H1 (cell line): Measurements from ENCODE around the gene CFAP210. TPM values are rescaled to one million over a fixed set of nuclear protein-coding genes. Genes with fewer than 3 reads are reported as not detected.

ENCODE experiments used
- CTCF ChIA-PET: fragments of 300-600 bp; sonication (Branson Sonifier 250); formaldehyde crosslinking; loops from one replicate; lab custom pipeline; 2021; ENCODE audit not compliant: partially characterized antibody; lab: Charles Lee
- POLR2A ChIA-PET: fragments of 300-600 bp; sonication (Branson Sonifier 250); formaldehyde crosslinking; loops from one replicate; lab custom pipeline; 2021; ENCODE audit warnings: inconsistent platforms; ENCODE audit not compliant: partially characterized antibody; lab: Charles Lee
- DNase-seq, 2 experiments: peaks; one replicate each; pipeline versions ENCODE4 v3.0.0 to v3.0.0-alpha.2; 2010 to 2022; ENCODE audit warnings: low spot score in 2 of 2, low read depth in 1 of 2, mixed read lengths in 1 of 2
- FAIRE-seq: peaks from 2 replicates; lab custom pipeline; 2011; peaks lifted over from hg19 to GRCh38; lab: Jason Lieb, UNC
- H2AFZ ChIP-seq: 2 replicates; pipeline ENCODE4 v1.8.1; 2012; ENCODE audit warnings: low read length, inconsistent platforms
- H2AK5ac ChIP-seq: 2 replicates; pipeline ENCODE4 v1.6.1; 2013; ENCODE audit warnings: low read depth, low read length
- H2BK120ac ChIP-seq: replicated peaks from 2 replicates; pipeline ENCODE3; 2013; ENCODE audit warnings: low read depth, low read length, inconsistent platforms
- H2BK12ac ChIP-seq: 2 replicates; pipeline ENCODE4 v1.6.1; 2013; ENCODE audit warnings: low read depth, low read length
- H2BK15ac ChIP-seq: 2 replicates; pipeline ENCODE4 v1.6.1; 2013; ENCODE audit warnings: low read length
- H2BK20ac ChIP-seq: 2 replicates; pipeline ENCODE4 v1.6.1; 2013; ENCODE audit warnings: low read length
- H2BK5ac ChIP-seq: 2 replicates; pipeline ENCODE4 v1.6.1; 2013; ENCODE audit warnings: low read depth, low read length
- H3K14ac ChIP-seq: 2 replicates; pipeline ENCODE4 v1.6.1; 2013; ENCODE audit warnings: inconsistent platforms; ENCODE audit not compliant: insufficient read length
- H3K18ac ChIP-seq: 2 replicates; pipeline ENCODE4 v1.6.1; 2013; ENCODE audit warnings: low read length; ENCODE audit errors: extremely low read depth
- H3K23ac ChIP-seq: 2 replicates; pipeline ENCODE4 v1.6.1; 2013; ENCODE audit warnings: inconsistent platforms; ENCODE audit not compliant: insufficient read length
- H3K23me2 ChIP-seq: 2 replicates; pipeline ENCODE4 v1.6.1; 2013; ENCODE audit warnings: low read depth, low read length
- H3K27ac ChIP-seq: 2 replicates; pipeline ENCODE4 v1.6.1; 2011; ENCODE audit warnings: low read depth, low read length, inconsistent platforms
- H3K27me3 ChIP-seq, 4 experiments: replicated peaks in 1 of 4; 1 replicate in 1 of 4; 2 replicates in 3 of 4; pipeline versions ENCODE4 v1.6.1 to v1.8.1; 2011 to 2013; ENCODE audit warnings: low read length in 3 of 4, mild to moderate bottlenecking in 3 of 4, inconsistent platforms in 2 of 4, mixed read lengths in 2 of 4, moderate library complexity in 1 of 4; ENCODE audit not compliant: control insufficient read depth in 3 of 4, insufficient read depth in 3 of 4; ENCODE audit errors: extremely low read depth in 1 of 4
- H3K36me3 ChIP-seq, 4 experiments: 2 replicates each; pipeline versions ENCODE4 v1.6.1 to v1.8.1; 2011 to 2013; ENCODE audit warnings: mild to moderate bottlenecking in 4 of 4, low read length in 3 of 4, moderate library complexity in 2 of 4, control low read depth in 1 of 4, inconsistent platforms in 1 of 4; ENCODE audit not compliant: insufficient read depth in 4 of 4, control insufficient read depth in 2 of 4
- H3K4ac ChIP-seq: replicated peaks from 2 replicates; pipeline ENCODE3; 2013; ENCODE audit warnings: low read length, low read depth, mixed read lengths, inconsistent platforms; ENCODE audit not compliant: insufficient read length
- H3K4me1 ChIP-seq, 4 experiments: replicated peaks in 1 of 4; 1 replicate in 1 of 4; 2 replicates in 3 of 4; pipeline versions ENCODE4 v1.6.1 to v1.8.1; 2011 to 2013; ENCODE audit warnings: low read length in 3 of 4, inconsistent platforms in 2 of 4, mixed read lengths in 1 of 4; ENCODE audit not compliant: insufficient read depth in 4 of 4, control insufficient read depth in 3 of 4
- H3K4me2 ChIP-seq, 2 experiments: 2 replicates each; pipeline versions ENCODE4 v1.6.1 to v1.8.1; 2011 to 2013; ENCODE audit warnings: low read depth in 2 of 2, low read length in 2 of 2, control low read depth in 1 of 2, inconsistent platforms in 1 of 2, mild to moderate bottlenecking in 1 of 2; ENCODE audit not compliant: insufficient read depth in 1 of 2
- H3K4me3 ChIP-seq, 4 experiments: fragments of 200-600, 300-600 bp in 1 of 4; sonication (generic), shearing (Covaris generic), sonication (Bioruptor Twin) in 1 of 4; 2 replicates each; pipeline versions ENCODE4 v1.5.1 to v1.8.1; 2011 to 2016; ENCODE audit warnings: low read length in 4 of 4, low read depth in 3 of 4, control low read depth in 2 of 4, inconsistent platforms in 2 of 4, mild to moderate bottlenecking in 2 of 4, mixed read lengths in 1 of 4, moderate library complexity in 1 of 4; ENCODE audit not compliant: insufficient read depth in 2 of 4; ENCODE audit errors: extremely low read depth in 1 of 4
- H3K56ac ChIP-seq: replicated peaks from 2 replicates; pipeline ENCODE3; 2013; ENCODE audit warnings: low read depth, mild to moderate bottlenecking, mixed read lengths, low read length, inconsistent platforms; ENCODE audit not compliant: insufficient read length
- H3K79me1 ChIP-seq: 2 replicates; pipeline ENCODE4 v1.6.1; 2013; ENCODE audit warnings: low read depth, low read length, control low read depth
- H3K79me2 ChIP-seq, 2 experiments: 2 replicates each; pipeline versions ENCODE4 v1.6.1 to v1.8.1; 2012 to 2013; ENCODE audit warnings: low read length in 2 of 2, mild to moderate bottlenecking in 2 of 2, inconsistent platforms in 1 of 2; ENCODE audit not compliant: insufficient read depth in 2 of 2, control insufficient read depth in 1 of 2
- H3K9ac ChIP-seq, 4 experiments: replicated peaks in 1 of 4; 1 replicate in 1 of 4; 2 replicates in 3 of 4; pipeline versions ENCODE4 v1.6.1 to v1.8.1; 2011 to 2013; ENCODE audit warnings: low read depth in 3 of 4, low read length in 3 of 4, control low read depth in 2 of 4, mild to moderate bottlenecking in 2 of 4, moderate library complexity in 2 of 4, inconsistent platforms in 1 of 4; ENCODE audit errors: extremely low read depth in 1 of 4
- H3K9me3 ChIP-seq, 2 experiments: 2 replicates each; pipeline versions ENCODE4 v1.6.1 to v1.8.1; 2012 to 2013; ENCODE audit warnings: mild to moderate bottlenecking in 2 of 2, moderate library complexity in 2 of 2, control low read depth in 1 of 2, inconsistent platforms in 1 of 2, low read depth in 1 of 2, low read length in 1 of 2, mixed read lengths in 1 of 2; ENCODE audit not compliant: insufficient read depth in 2 of 2
- H4K20me1 ChIP-seq, 2 experiments: replicated peaks in 1 of 2; 2 replicates each; pipeline versions ENCODE3 to v1.8.1; 2011 to 2013; ENCODE audit warnings: inconsistent platforms in 2 of 2, low read length in 2 of 2, mild to moderate bottlenecking in 1 of 2; ENCODE audit not compliant: insufficient read depth in 2 of 2, control insufficient read depth in 1 of 2
- H4K5ac ChIP-seq: 2 replicates; pipeline ENCODE4 v1.6.1; 2013; ENCODE audit warnings: low read length, low read depth, mixed read lengths, inconsistent platforms; ENCODE audit not compliant: insufficient read length
- H4K8ac ChIP-seq: 2 replicates; pipeline ENCODE4 v1.8.0; 2013; ENCODE audit warnings: mild to moderate bottlenecking, moderate library complexity, low read length, inconsistent platforms; ENCODE audit not compliant: insufficient read depth; ENCODE audit errors: extremely low read depth
- H4K91ac ChIP-seq: replicated peaks from 2 replicates; pipeline ENCODE3; 2013; ENCODE audit warnings: low read length, mixed read lengths, inconsistent platforms; ENCODE audit not compliant: insufficient read length
- ASH2L ChIP-seq: fragments of 200-600, 300-600 bp; sonication (generic); IDR thresholded peaks from one replicate; pipeline ENCODE4 v1.7.1; 2017; ENCODE audit warnings: low read length
- CHD2 ChIP-seq: IDR thresholded peaks from 2 replicates; pipeline ENCODE4 v1.6.1; 2012; ENCODE audit warnings: low read length, improper control_type of control experiment
- EP300 ChIP-seq, 2 experiments: IDR thresholded peaks; 1 replicate in 1 of 2; 2 replicates in 1 of 2; pipeline ENCODE4 v1.6.1; 2011 to 2012; ENCODE audit warnings: low read depth in 2 of 2, low read length in 2 of 2, mild to moderate bottlenecking in 2 of 2, borderline replicate concordance in 1 of 2, inconsistent platforms in 1 of 2, moderate library complexity in 1 of 2
- KDM5A ChIP-seq: fragments of 200-600 bp; IDR thresholded peaks from 2 replicates; pipeline ENCODE4 v1.7.1; 2012; ENCODE audit warnings: mild to moderate bottlenecking, low read length, inconsistent platforms, mixed read lengths
- POU5F1 ChIP-seq: IDR thresholded peaks from 2 replicates; pipeline ENCODE4 v1.6.1; 2011; ENCODE audit warnings: low read depth, mild to moderate bottlenecking, low read length, moderate library complexity
- RXRA ChIP-seq: IDR thresholded peaks from 2 replicates; pipeline ENCODE4 v1.6.1; 2011; ENCODE audit warnings: low read depth, mild to moderate bottlenecking, low read length, moderate library complexity; ENCODE audit not compliant: insufficient read depth
- WGBS, 2 experiments: shearing (Covaris generic) in 1 of 2; methylation state at CpG; one replicate each; pipeline versions ENCODE4 v1.1.6 to v1.1.7; 2013 to 2015; ENCODE audit warnings: low lambda C conversion rate in 2 of 2, mixed read lengths in 2 of 2, inconsistent platforms in 1 of 2, low coverage in 1 of 2, missing lambda C conversion rate in 1 of 2; ENCODE audit not compliant: insufficient replicate concordance in 2 of 2, insufficient coverage in 1 of 2, insufficient read length in 1 of 2; ENCODE audit errors: extremely low coverage in 1 of 2, missing lambda C conversion rate in 1 of 2; 5-methylcytosine and 5-hydroxymethylcytosine counted together
- polyA plus RNA-seq, 7 experiments: library from polyadenylated mRNA; depleted of rRNA in 3 of 7; stranded (reverse) in 5 of 7; unstranded in 2 of 7; fragments of >200 nt in 5 of 7; fragments of 200-250 nt in 2 of 7; gene quantifications; 1 replicate in 5 of 7; 2 replicates in 1 of 7; 4 replicates in 1 of 7; pipeline versions ENCODE4 v1.2.1 to v1.2.3, GENCODE V29; 2011 to 2013; ENCODE audit warnings: missing spikeins in 2 of 7, mixed read lengths in 2 of 7
- total RNA-seq: library from RNA; stranded (reverse); fragmentation: NEBNext Ultra II Directional; extraction: Animal tissue kit (Norgen Biotek cat#: 25700); gene quantifications from 2 replicates; pipeline ENCODE4 v1.2.1, GENCODE V29; 2021
- TF ChIP-seq, protein P1 (sequence below): IDR thresholded peaks from 2 replicates; pipeline ENCODE4 v1.6.1; 2012; ENCODE audit warnings: low read length, inconsistent platforms

Gene CFAP210
- total and polyA plus RNA-seq, 2 of the 8 experiments (the other 6 are each of a cell fraction or from before 2014, with no cell fraction given), result 0.06 to 0.37 TPM

DNA sequence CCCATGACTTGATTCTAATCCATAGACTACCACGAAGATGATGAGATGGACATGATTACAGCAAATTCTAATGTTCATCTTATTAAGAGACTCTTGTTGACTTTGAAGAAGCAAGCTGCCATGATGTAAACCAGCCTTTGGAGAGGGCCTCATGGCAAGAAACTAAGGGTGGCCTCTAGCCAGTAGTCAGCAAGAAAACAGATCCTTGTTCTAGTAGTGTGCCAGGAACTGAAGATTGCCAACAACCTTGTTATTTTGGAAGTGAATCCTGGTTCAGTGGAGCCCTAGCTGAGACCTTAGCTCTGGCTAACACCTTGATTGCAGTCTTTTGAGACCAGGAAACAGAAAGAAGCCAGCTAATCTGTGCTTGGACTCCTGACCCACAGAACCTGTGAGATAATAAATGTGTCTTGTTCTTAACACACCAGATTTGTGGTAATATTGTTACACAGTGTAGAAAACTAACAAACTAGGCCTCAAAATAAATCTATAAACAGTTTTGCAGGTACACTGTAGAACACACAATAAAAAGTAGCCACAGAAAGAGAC, 10.0 kb upstream of the CFAP210 start:
- Histone ChIP-seq H4K5ac (no peak overlapping the region), H2AFZ (no peak overlapping the region), H3K79me2 (no peaks in the 10 kb centered on the region), H3K9me3 (no peaks in the 10 kb centered on the region), H2BK12ac (no peak overlapping the region), H3K23ac (no peak overlapping the region), H3K4ac (no peak overlapping the region), H3K36me3 (peaks cover 0 to 7% (median 0%) of the 10 kb centered on the region in 4 experiments; a peak in 2 of 8 replicates), H3K56ac (no peak overlapping the region), H3K4me1 (no peaks in the 10 kb centered on the region), H2BK5ac (no peak overlapping the region), H2BK120ac (no peak overlapping the region), H3K9ac (no peak overlapping the region), H3K23me2 (no peaks in the 10 kb centered on the region), H4K8ac (no peak overlapping the region), H2BK15ac (no peak overlapping the region), H3K27me3 (no peaks in the 10 kb centered on the region), H3K14ac (no peak overlapping the region), H3K27ac (no peak overlapping the region), H2BK20ac (no peak overlapping the region), H3K4me3 (no peak overlapping the region), H4K20me1 (no peaks in the 10 kb centered on the region), H3K18ac (no peak overlapping the region), H4K91ac (no peak overlapping the region), H2AK5ac (no peak overlapping the region), H3K4me2 (no peak overlapping the region), H3K79me1 (no peaks in the 10 kb centered on the region)
- ChIA-PET CTCF (no interaction called here), POLR2A (interaction anchor here (0.6 to 1.5 kb wide), 6 partner anchors 10 to 573 kb away, joined by 3 to 7 read pairs (median 3); partner anchors contain the start of genes CFAP210 and PHOSPHO2)
- 85% methylated on average over 1 of the region's 1 CpG; no CpG with 5 or more reads in 1 of the 2 experiments for WGBS, 2 experiments
- TF ChIP-seq, protein P1, sequence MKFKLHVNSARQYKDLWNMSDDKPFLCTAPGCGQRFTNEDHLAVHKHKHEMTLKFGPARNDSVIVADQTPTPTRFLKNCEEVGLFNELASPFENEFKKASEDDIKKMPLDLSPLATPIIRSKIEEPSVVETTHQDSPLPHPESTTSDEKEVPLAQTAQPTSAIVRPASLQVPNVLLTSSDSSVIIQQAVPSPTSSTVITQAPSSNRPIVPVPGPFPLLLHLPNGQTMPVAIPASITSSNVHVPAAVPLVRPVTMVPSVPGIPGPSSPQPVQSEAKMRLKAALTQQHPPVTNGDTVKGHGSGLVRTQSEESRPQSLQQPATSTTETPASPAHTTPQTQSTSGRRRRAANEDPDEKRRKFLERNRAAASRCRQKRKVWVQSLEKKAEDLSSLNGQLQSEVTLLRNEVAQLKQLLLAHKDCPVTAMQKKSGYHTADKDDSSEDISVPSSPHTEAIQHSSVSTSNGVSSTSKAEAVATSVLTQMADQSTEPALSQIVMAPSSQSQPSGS, result no peak
- TF ChIP-seq KDM5A (no peak), ASH2L (no peak), POU5F1 (no peak), RXRA (no peak), CHD2 (no peak), EP300 (IDR thresholded peaks at IDR 0.05; ENCODE audit: borderline replicate concordance in 1 of 2, low read depth in 2 of 2, low read length in 2 of 2) (no peak)
- DNase-seq (no peak), FAIRE-seq (no peak)
